SK-N-SH (cell line): ENCODE results near the gene CXCL3. TPM values are rescaled to one million over a fixed set of nuclear protein-coding genes. Genes with fewer than 3 reads are reported as not detected.

Experiments
- CTCF ChIA-PET: fragments of 300-600, 350-600 bp; formaldehyde crosslinking; extraction: SDS; loops from one replicate; lab custom pipeline; 2021; lab: Yijun Ruan, JAX
- POLR2A ChIA-PET: fragments of 350-600 bp; sonication (Branson Sonifier 250); formaldehyde crosslinking; extraction: SDS; loops from one replicate; lab custom pipeline; 2020; ENCODE audit warnings: antibody characterized with exemption, inconsistent platforms; lab: Yijun Ruan, JAX
- DNase-seq: peaks from one replicate; pipeline ENCODE4 v3.0.0; 2012
- H2AFZ ChIP-seq: fragments of 200-600 bp; sonication (generic); 2 replicates; pipeline ENCODE4 v1.8.1; 2016; ENCODE audit warnings: antibody characterized with exemption, mild to moderate bottlenecking, low read depth
- H3F3A ChIP-seq: fragments of 200-600 bp; sonication (generic); replicated peaks from 2 replicates; pipeline ENCODE3; 2016; ENCODE audit warnings: antibody characterized with exemption, mild to moderate bottlenecking; ENCODE audit not compliant: insufficient read depth
- H3K27ac ChIP-seq, 2 experiments: fragments of 200-500 bp in 1 of 2; fragments of 200-600 bp in 1 of 2; sonication (Bioruptor generic) in 1 of 2; sonication (generic), shearing (Covaris generic) in 1 of 2; 2 replicates each; pipeline versions ENCODE4 v1.5.1 to v1.6.1; 2014 to 2016; ENCODE audit warnings: low read depth in 2 of 2, inconsistent platforms in 1 of 2, low read length in 1 of 2, mild to moderate bottlenecking in 1 of 2, mixed read lengths in 1 of 2
- H3K27me3 ChIP-seq: fragments of 200-600 bp; sonication (generic), shearing (Covaris generic); 2 replicates; pipeline ENCODE4 v1.6.1; 2016; ENCODE audit warnings: mixed run types; ENCODE audit not compliant: insufficient read depth
- H3K36me3 ChIP-seq, 2 experiments: fragments of 200-500 bp in 1 of 2; fragments of 200-600 bp in 1 of 2; sonication (Bioruptor generic) in 1 of 2; sonication (generic) in 1 of 2; replicated peaks in 1 of 2; 2 replicates each; pipeline versions ENCODE3 to v1.5.1; 2014 to 2016; ENCODE audit warnings: low read length in 1 of 2, mild to moderate bottlenecking in 1 of 2; ENCODE audit not compliant: insufficient read depth in 2 of 2, control insufficient read depth in 1 of 2
- H3K4me1 ChIP-seq, 2 experiments: fragments of 200-500 bp in 1 of 2; fragments of 200-600 bp in 1 of 2; sonication (Bioruptor generic) in 1 of 2; sonication (generic), shearing (Covaris generic) in 1 of 2; 2 replicates each; pipeline versions ENCODE4 v1.5.1 to v1.6.1; 2014 to 2016; ENCODE audit warnings: low read depth in 1 of 2, low read length in 1 of 2, mixed run types in 1 of 2; ENCODE audit not compliant: insufficient read depth in 2 of 2, control insufficient read depth in 1 of 2
- H3K4me2 ChIP-seq: fragments of 200-600 bp; sonication (generic), shearing (Covaris generic); 2 replicates; pipeline ENCODE4 v1.6.1; 2017; ENCODE audit warnings: mixed run types
- H3K4me3 ChIP-seq, 2 experiments: fragments of 200-500 bp in 1 of 2; fragments of 200-600 bp in 1 of 2; sonication (Bioruptor generic) in 1 of 2; sonication (generic), shearing (Covaris generic) in 1 of 2; 2 replicates each; pipeline versions ENCODE4 v1.5.1 to v1.8.1; 2014 to 2016; ENCODE audit warnings: low read depth in 2 of 2, inconsistent platforms in 1 of 2, low read length in 1 of 2, mild to moderate bottlenecking in 1 of 2, mixed read lengths in 1 of 2, moderate library complexity in 1 of 2
- H3K79me2 ChIP-seq: fragments of 200-600 bp; sonication (generic); 2 replicates; pipeline ENCODE4 v1.8.1; 2017; ENCODE audit warnings: mild to moderate bottlenecking; ENCODE audit not compliant: insufficient read depth
- H3K9ac ChIP-seq: fragments of 200-600 bp; sonication (generic); 2 replicates; pipeline ENCODE4 v1.6.1; 2017; ENCODE audit warnings: mixed run types
- H3K9me2 ChIP-seq: fragments of 200-600 bp; sonication (generic); 2 replicates; pipeline ENCODE4 v1.6.1; 2017; ENCODE audit warnings: mixed run types
- H3K9me3 ChIP-seq: fragments of 200-600 bp; sonication (generic); 2 replicates; pipeline ENCODE4 v1.6.1; 2017; ENCODE audit warnings: mixed run types, mild to moderate bottlenecking, moderate library complexity
- H4K20me1 ChIP-seq: fragments of 200-600 bp; sonication (generic); 2 replicates; pipeline ENCODE4 v1.6.1; 2017; ENCODE audit warnings: mild to moderate bottlenecking, mixed run types; ENCODE audit not compliant: insufficient read depth
- CTCF ChIP-seq: fragments of 200-600 bp; sonication (generic); IDR thresholded peaks from 2 replicates; pipeline ENCODE4 v1.6.1; 2017; ENCODE audit warnings: antibody characterized with exemption, mild to moderate bottlenecking, moderate library complexity
- FOSL2 ChIP-seq: IDR thresholded peaks from 2 replicates; pipeline ENCODE4 v1.4.0; 2012; ENCODE audit warnings: low read depth, mild to moderate bottlenecking, moderate library complexity, borderline replicate concordance
- FOXJ3 ChIP-seq: sonication (generic); formaldehyde crosslinking; IDR thresholded peaks from 2 replicates; pipeline ENCODE4 v1.5.1; 2020; ENCODE audit warnings: mild to moderate bottlenecking, missing genetic modification reagents
- GABPA ChIP-seq: IDR thresholded peaks from 2 replicates; pipeline ENCODE4 v1.4.0; 2012; ENCODE audit warnings: low read depth, mild to moderate bottlenecking
- MEF2A ChIP-seq: IDR thresholded peaks from 2 replicates; pipeline ENCODE4 v1.4.0; 2012; ENCODE audit warnings: low read depth, borderline replicate concordance
- MXI1 ChIP-seq: IDR thresholded peaks from 2 replicates; pipeline ENCODE4 v1.6.1; 2012; ENCODE audit warnings: mild to moderate bottlenecking, low read depth, low read length, improper control_type of control experiment
- NFIC ChIP-seq: IDR thresholded peaks from 2 replicates; pipeline ENCODE4 v1.4.0; 2012; ENCODE audit warnings: borderline replicate concordance
- PBX3 ChIP-seq: IDR thresholded peaks from 2 replicates; pipeline ENCODE4; 2012
- RCOR1 ChIP-seq: fragments of 150-350 bp; IDR thresholded peaks from 2 replicates; pipeline ENCODE4 v1.6.1; 2017; ENCODE audit warnings: antibody characterized with exemption, low read length
- REST ChIP-seq: IDR thresholded peaks from 2 replicates; pipeline ENCODE4 v1.6.1; 2012; ENCODE audit warnings: mild to moderate bottlenecking, low read depth, low read length, moderate library complexity
- RXRA ChIP-seq: IDR thresholded peaks from 2 replicates; pipeline ENCODE4 v1.4.0; 2012; ENCODE audit warnings: low read depth, mild to moderate bottlenecking, borderline replicate concordance
- ZBTB33 ChIP-seq: IDR thresholded peaks from 2 replicates; pipeline ENCODE4 v1.4.0; 2012; ENCODE audit warnings: low read depth, borderline replicate concordance
- WGBS: methylation state at CpG from one replicate; pipeline ENCODE4 v1.1.6; 2017; ENCODE audit warnings: low lambda C conversion rate; 5-methylcytosine and 5-hydroxymethylcytosine counted together
- polyA plus RNA-seq, 3 experiments: library from polyadenylated mRNA; depleted of rRNA; stranded (reverse); fragments of >200 nt; gene quantifications; 2 replicates each; pipeline ENCODE4 v1.2.3, GENCODE V29; 2012

CXCL3 gene
- polyA plus RNA-seq, 1 of the 3 experiments (the other 2 are of a cell fraction), result 0.31 TPM

- 14% methylated on average over 2 of the region's 2 CpGs for WGBS
- Histone ChIP-seq H3F3A (peaks cover 12% of the 10 kb centered on the region), H3K36me3 (peaks cover 0 to 10% of the 10 kb centered on the region in 2 experiments), H4K20me1 (no peaks in the 10 kb centered on the region), H2AFZ (no peak overlapping the region), H3K9ac (no peak overlapping the region), H3K4me1 (no peaks in the 10 kb centered on the region), H3K9me2 (no peaks in the 10 kb centered on the region)
- DNase-seq, result no peak
- TF ChIP-seq FOSL2 (no peak), REST (no peak), ZBTB33 (no peak), MEF2A (no peak), RXRA (no peak), PBX3 (no peak), GABPA (no peak), FOXJ3 (CRISPR knock-in tag) (no peak), NFIC (no peak), RCOR1 (no peak), MXI1 (no peak), CTCF (no peak)
- TF ChIP-seq, all 33 proteins: peak for 0
- H3K79me2 ChIP-seq, result no peaks in the 10 kb centered on the region
- POLR2A ChIA-PET, result no interaction called here
- H3K27ac ChIP-seq, result no peak overlapping the region
- H3K4me2 ChIP-seq, result no peak overlapping the region
- H3K27me3 ChIP-seq, result peaks cover 13% of the 10 kb centered on the region; the same call in 1 of the 2 replicates
- no peak overlapping the region for H3K4me3 ChIP-seq
- CTCF ChIA-PET, result interaction anchor here (0.6 kb wide), 1 partner anchor 15 kb away, joined by 3 read pairs; no protein-coding TSS in a partner anchor
- H3K9me3 ChIP-seq, result 0 out of 2 replicates have a peak, but pooled peaks cover 11% of the 10 kb centered on the region
Measured at GRCh38 chr4:74045772-74046171, 7.3 kb upstream of the CXCL3 start.
